H1 (cell line): ENCODE measurements around the gene TBC1D3K. TPM values are rescaled to one million over a fixed set of nuclear protein-coding genes. Genes with fewer than 3 reads are reported as not detected.
"Not testable (repeated sequence)": the region's sequence is repeated elsewhere in the genome, so short reads cannot be mapped to it uniquely, and the experiment has no call there.

Source experiments
- CTCF ChIA-PET: fragments of 300-600 bp; sonication (Branson Sonifier 250); formaldehyde crosslinking; loops from one replicate; lab custom pipeline; 2021; ENCODE audit not compliant: partially characterized antibody; lab: Charles Lee
- POLR2A ChIA-PET: fragments of 300-600 bp; sonication (Branson Sonifier 250); formaldehyde crosslinking; loops from one replicate; lab custom pipeline; 2021; ENCODE audit warnings: inconsistent platforms; ENCODE audit not compliant: partially characterized antibody; lab: Charles Lee
- DNase-seq, 2 experiments: peaks; one replicate each; pipeline versions ENCODE4 v3.0.0 to v3.0.0-alpha.2; 2010 to 2022; ENCODE audit warnings: low spot score in 2 of 2, low read depth in 1 of 2, mixed read lengths in 1 of 2
- FAIRE-seq: peaks from 2 replicates; lab custom pipeline; 2011; peaks lifted over from hg19 to GRCh38; lab: Jason Lieb, UNC
- H2AFZ ChIP-seq: 2 replicates; pipeline ENCODE4 v1.8.1; 2012; ENCODE audit warnings: low read length, inconsistent platforms
- H2AK5ac ChIP-seq: 2 replicates; pipeline ENCODE4 v1.6.1; 2013; ENCODE audit warnings: low read depth, low read length
- H2BK120ac ChIP-seq: replicated peaks from 2 replicates; pipeline ENCODE3; 2013; ENCODE audit warnings: low read depth, low read length, inconsistent platforms
- H2BK12ac ChIP-seq: 2 replicates; pipeline ENCODE4 v1.6.1; 2013; ENCODE audit warnings: low read depth, low read length
- H2BK15ac ChIP-seq: 2 replicates; pipeline ENCODE4 v1.6.1; 2013; ENCODE audit warnings: low read length
- H2BK20ac ChIP-seq: 2 replicates; pipeline ENCODE4 v1.6.1; 2013; ENCODE audit warnings: low read length
- H2BK5ac ChIP-seq: 2 replicates; pipeline ENCODE4 v1.6.1; 2013; ENCODE audit warnings: low read depth, low read length
- H3K14ac ChIP-seq: 2 replicates; pipeline ENCODE4 v1.6.1; 2013; ENCODE audit warnings: inconsistent platforms; ENCODE audit not compliant: insufficient read length
- H3K18ac ChIP-seq: 2 replicates; pipeline ENCODE4 v1.6.1; 2013; ENCODE audit warnings: low read length; ENCODE audit errors: extremely low read depth
- H3K23ac ChIP-seq: 2 replicates; pipeline ENCODE4 v1.6.1; 2013; ENCODE audit warnings: inconsistent platforms; ENCODE audit not compliant: insufficient read length
- H3K23me2 ChIP-seq: 2 replicates; pipeline ENCODE4 v1.6.1; 2013; ENCODE audit warnings: low read depth, low read length
- H3K27ac ChIP-seq: 2 replicates; pipeline ENCODE4 v1.6.1; 2011; ENCODE audit warnings: low read depth, low read length, inconsistent platforms
- H3K27me3 ChIP-seq, 4 experiments: replicated peaks in 1 of 4; 1 replicate in 1 of 4; 2 replicates in 3 of 4; pipeline versions ENCODE4 v1.6.1 to v1.8.1; 2011 to 2013; ENCODE audit warnings: low read length in 3 of 4, mild to moderate bottlenecking in 3 of 4, inconsistent platforms in 2 of 4, mixed read lengths in 2 of 4, moderate library complexity in 1 of 4; ENCODE audit not compliant: control insufficient read depth in 3 of 4, insufficient read depth in 3 of 4; ENCODE audit errors: extremely low read depth in 1 of 4
- H3K36me3 ChIP-seq, 4 experiments: 2 replicates each; pipeline versions ENCODE4 v1.6.1 to v1.8.1; 2011 to 2013; ENCODE audit warnings: mild to moderate bottlenecking in 4 of 4, low read length in 3 of 4, moderate library complexity in 2 of 4, control low read depth in 1 of 4, inconsistent platforms in 1 of 4; ENCODE audit not compliant: insufficient read depth in 4 of 4, control insufficient read depth in 2 of 4
- H3K4ac ChIP-seq: replicated peaks from 2 replicates; pipeline ENCODE3; 2013; ENCODE audit warnings: low read length, low read depth, mixed read lengths, inconsistent platforms; ENCODE audit not compliant: insufficient read length
- H3K4me1 ChIP-seq, 4 experiments: replicated peaks in 1 of 4; 1 replicate in 1 of 4; 2 replicates in 3 of 4; pipeline versions ENCODE4 v1.6.1 to v1.8.1; 2011 to 2013; ENCODE audit warnings: low read length in 3 of 4, inconsistent platforms in 2 of 4, mixed read lengths in 1 of 4; ENCODE audit not compliant: insufficient read depth in 4 of 4, control insufficient read depth in 3 of 4
- H3K4me2 ChIP-seq, 2 experiments: 2 replicates each; pipeline versions ENCODE4 v1.6.1 to v1.8.1; 2011 to 2013; ENCODE audit warnings: low read depth in 2 of 2, low read length in 2 of 2, control low read depth in 1 of 2, inconsistent platforms in 1 of 2, mild to moderate bottlenecking in 1 of 2; ENCODE audit not compliant: insufficient read depth in 1 of 2
- H3K4me3 ChIP-seq, 4 experiments: fragments of 200-600, 300-600 bp in 1 of 4; sonication (generic), shearing (Covaris generic), sonication (Bioruptor Twin) in 1 of 4; 2 replicates each; pipeline versions ENCODE4 v1.5.1 to v1.8.1; 2011 to 2016; ENCODE audit warnings: low read length in 4 of 4, low read depth in 3 of 4, control low read depth in 2 of 4, inconsistent platforms in 2 of 4, mild to moderate bottlenecking in 2 of 4, mixed read lengths in 1 of 4, moderate library complexity in 1 of 4; ENCODE audit not compliant: insufficient read depth in 2 of 4; ENCODE audit errors: extremely low read depth in 1 of 4
- H3K56ac ChIP-seq: replicated peaks from 2 replicates; pipeline ENCODE3; 2013; ENCODE audit warnings: low read depth, mild to moderate bottlenecking, mixed read lengths, low read length, inconsistent platforms; ENCODE audit not compliant: insufficient read length
- H3K79me1 ChIP-seq: 2 replicates; pipeline ENCODE4 v1.6.1; 2013; ENCODE audit warnings: low read depth, low read length, control low read depth
- H3K79me2 ChIP-seq, 2 experiments: 2 replicates each; pipeline versions ENCODE4 v1.6.1 to v1.8.1; 2012 to 2013; ENCODE audit warnings: low read length in 2 of 2, mild to moderate bottlenecking in 2 of 2, inconsistent platforms in 1 of 2; ENCODE audit not compliant: insufficient read depth in 2 of 2, control insufficient read depth in 1 of 2
- H3K9ac ChIP-seq, 4 experiments: replicated peaks in 1 of 4; 1 replicate in 1 of 4; 2 replicates in 3 of 4; pipeline versions ENCODE4 v1.6.1 to v1.8.1; 2011 to 2013; ENCODE audit warnings: low read depth in 3 of 4, low read length in 3 of 4, control low read depth in 2 of 4, mild to moderate bottlenecking in 2 of 4, moderate library complexity in 2 of 4, inconsistent platforms in 1 of 4; ENCODE audit errors: extremely low read depth in 1 of 4
- H3K9me3 ChIP-seq, 2 experiments: 2 replicates each; pipeline versions ENCODE4 v1.6.1 to v1.8.1; 2012 to 2013; ENCODE audit warnings: mild to moderate bottlenecking in 2 of 2, moderate library complexity in 2 of 2, control low read depth in 1 of 2, inconsistent platforms in 1 of 2, low read depth in 1 of 2, low read length in 1 of 2, mixed read lengths in 1 of 2; ENCODE audit not compliant: insufficient read depth in 2 of 2
- H4K20me1 ChIP-seq, 2 experiments: replicated peaks in 1 of 2; 2 replicates each; pipeline versions ENCODE3 to v1.8.1; 2011 to 2013; ENCODE audit warnings: inconsistent platforms in 2 of 2, low read length in 2 of 2, mild to moderate bottlenecking in 1 of 2; ENCODE audit not compliant: insufficient read depth in 2 of 2, control insufficient read depth in 1 of 2
- H4K5ac ChIP-seq: 2 replicates; pipeline ENCODE4 v1.6.1; 2013; ENCODE audit warnings: low read length, low read depth, mixed read lengths, inconsistent platforms; ENCODE audit not compliant: insufficient read length
- H4K8ac ChIP-seq: 2 replicates; pipeline ENCODE4 v1.8.0; 2013; ENCODE audit warnings: mild to moderate bottlenecking, moderate library complexity, low read length, inconsistent platforms; ENCODE audit not compliant: insufficient read depth; ENCODE audit errors: extremely low read depth
- H4K91ac ChIP-seq: replicated peaks from 2 replicates; pipeline ENCODE3; 2013; ENCODE audit warnings: low read length, mixed read lengths, inconsistent platforms; ENCODE audit not compliant: insufficient read length
- WGBS, 2 experiments: shearing (Covaris generic) in 1 of 2; methylation state at CpG; one replicate each; pipeline versions ENCODE4 v1.1.6 to v1.1.7; 2013 to 2015; ENCODE audit warnings: low lambda C conversion rate in 2 of 2, mixed read lengths in 2 of 2, inconsistent platforms in 1 of 2, low coverage in 1 of 2, missing lambda C conversion rate in 1 of 2; ENCODE audit not compliant: insufficient replicate concordance in 2 of 2, insufficient coverage in 1 of 2, insufficient read length in 1 of 2; ENCODE audit errors: extremely low coverage in 1 of 2, missing lambda C conversion rate in 1 of 2; 5-methylcytosine and 5-hydroxymethylcytosine counted together
- long read RNA-seq, 2 experiments: library from RNA in 1 of 2; library from capped mRNA in 1 of 2; stranded (forward); transcript quantifications; one replicate each; pipeline ENCODE4 v2.0.0, GENCODE V29; 2021; ENCODE audit warnings: inconsistent platforms in 1 of 2
- polyA minus RNA-seq, 3 experiments: library from RNA; depleted of rRNA, polyadenylated mRNA; stranded (reverse); fragments of >200 nt; gene quantifications; 1 replicate in 2 of 3; 2 replicates in 1 of 3; pipeline ENCODE4 v1.2.3, GENCODE V29; 2011
- polyA plus RNA-seq, 7 experiments: library from polyadenylated mRNA; depleted of rRNA in 3 of 7; stranded (reverse) in 5 of 7; unstranded in 2 of 7; fragments of >200 nt in 5 of 7; fragments of 200-250 nt in 2 of 7; gene quantifications; 1 replicate in 5 of 7; 2 replicates in 1 of 7; 4 replicates in 1 of 7; pipeline versions ENCODE4 v1.2.1 to v1.2.3, GENCODE V29; 2011 to 2013; ENCODE audit warnings: missing spikeins in 2 of 7, mixed read lengths in 2 of 7
- total RNA-seq: library from RNA; stranded (reverse); fragmentation: NEBNext Ultra II Directional; extraction: Animal tissue kit (Norgen Biotek cat#: 25700); gene quantifications from 2 replicates; pipeline ENCODE4 v1.2.1, GENCODE V29; 2021

Gene TBC1D3K
- not detected in 2 replicates for total RNA-seq
- not detected in 2 replicates for polyA plus RNA-seq (2011; rRNA removed)
- polyA plus RNA-seq (2011; cell fraction: cytosol; rRNA removed), result 0.09 TPM
- polyA plus RNA-seq (2011; cell fraction: nucleus; rRNA removed), result not detected
- not detected in 4 replicates for polyA plus RNA-seq (2012, experiment 1 of 2)
- not detected for polyA plus RNA-seq (2012, experiment 2 of 2)
- not detected for polyA plus RNA-seq (2013, experiment 1 of 2)
- polyA plus RNA-seq (2013, experiment 2 of 2), result not detected
- polyA minus RNA-seq (2011; rRNA and poly(A)+ RNA removed), result not detected in 2 replicates
- polyA minus RNA-seq (2011; cell fraction: cytosol; rRNA and poly(A)+ RNA removed), result not detected
- not detected for polyA minus RNA-seq (2011; cell fraction: nucleus; rRNA and poly(A)+ RNA removed)
- long read RNA-seq, experiment 1, result 0 reads
- long read RNA-seq, experiment 2, result 0 reads

- POLR2A ChIA-PET, H4K20me1 ChIP-seq, H3K18ac ChIP-seq, H3K79me1 ChIP-seq, H3K79me2 ChIP-seq, H2BK120ac ChIP-seq, H2AFZ ChIP-seq, H3K9ac ChIP-seq, FAIRE-seq, H3K4ac ChIP-seq, H3K23ac ChIP-seq, H3K4me1 ChIP-seq, H3K27me3 ChIP-seq, H3K36me3 ChIP-seq, H4K5ac ChIP-seq, H3K56ac ChIP-seq, H2BK12ac ChIP-seq, H3K14ac ChIP-seq, H4K91ac ChIP-seq, CTCF ChIA-PET, H3K4me2 ChIP-seq, H2BK5ac ChIP-seq, H3K27ac ChIP-seq, H4K8ac ChIP-seq, H3K23me2 ChIP-seq, H2AK5ac ChIP-seq, H2BK15ac ChIP-seq, H3K4me3 ChIP-seq, DNase-seq, H3K9me3 ChIP-seq, H2BK20ac ChIP-seq: not testable (repeated sequence)
- 80% methylated on average over 1 of the region's 10 CpGs; no CpG with 5 or more reads in 1 of the 2 experiments for WGBS, 2 experiments
These were observed at the start of gene TBC1D3K for GRCh38 chr17:37924115-37924514. TBC1D3K (plus strand) TSS chr17:37924415; CDS start chr17:37926000, 1,585 bp downstream.
